Lung (tissue), 12 donors: ENCODE measurements around the gene ANKRD10. TPM values are rescaled to one million over a fixed set of nuclear protein-coding genes. Genes with fewer than 3 reads are reported as not detected.

Experiments
- ATAC-seq: fragments of 200-7000 bp; cut with Tn5 transposase; one replicate; pipeline ENCODE4 v1.9.1; 2020; ENCODE audit warnings: moderate number of reproducible peaks; ENCODE audit not compliant: insufficient read depth, low FRiP score
- DNase-seq, 3 donors: peaks; one replicate each; pipeline ENCODE4 v3.0.0-alpha.2; 2013 to 2017
- H3K27ac ChIP-seq, 2 donors: one replicate each; pipeline ENCODE4 v1.5.1; 2013; ENCODE audit warnings: mild to moderate bottlenecking in 2 of 2, moderate library complexity in 2 of 2, control low read depth in 1 of 2, inconsistent platforms in 1 of 2, low read depth in 1 of 2, low read length in 1 of 2
- H3K27me3 ChIP-seq, 3 donors: one replicate each; pipeline ENCODE4 v1.5.1; 2013; ENCODE audit warnings: low read length in 2 of 3; ENCODE audit not compliant: control insufficient read depth in 3 of 3, insufficient read depth in 3 of 3
- H3K36me3 ChIP-seq, 4 donors: one replicate each; pipeline ENCODE4 v1.5.1; 2013; ENCODE audit warnings: low read length in 4 of 4, mild to moderate bottlenecking in 1 of 4, moderate library complexity in 1 of 4; ENCODE audit not compliant: control insufficient read depth in 4 of 4, insufficient read depth in 4 of 4
- H3K4me1 ChIP-seq, 5 donors: one replicate each; pipeline ENCODE4 v1.5.1; 2013; ENCODE audit warnings: low read length in 5 of 5, mild to moderate bottlenecking in 2 of 5, moderate library complexity in 1 of 5; ENCODE audit not compliant: control insufficient read depth in 5 of 5, insufficient read depth in 5 of 5
- H3K4me3 ChIP-seq: one replicate; pipeline ENCODE4 v1.5.1; 2013; ENCODE audit warnings: mild to moderate bottlenecking, control low read depth, moderate library complexity
- H3K9ac ChIP-seq, 2 donors: one replicate each; pipeline ENCODE4 v1.5.1; 2013; ENCODE audit warnings: low read length in 2 of 2, control low read depth in 1 of 2; ENCODE audit not compliant: insufficient read depth in 1 of 2
- H3K9me3 ChIP-seq, 4 donors: one replicate each; pipeline ENCODE4 v1.5.1; 2013; ENCODE audit warnings: low read length in 3 of 4, mild to moderate bottlenecking in 1 of 4, moderate library complexity in 1 of 4; ENCODE audit not compliant: control insufficient read depth in 4 of 4, insufficient read depth in 3 of 4
- CTCF ChIP-seq: IDR thresholded peaks from 2 replicates; pipeline ENCODE4 v1.5.1; 2012; ENCODE audit warnings: mild to moderate bottlenecking; ENCODE audit errors: control extremely low read depth, extremely low read depth
- WGBS, 2 donors: extraction: QIAGEN DNeasy Blood & Tissue Kit; methylation state at CpG; one replicate each; pipeline ENCODE4 v1.1.7; 2013; 5-methylcytosine and 5-hydroxymethylcytosine counted together
- polyA plus RNA-seq, 2 donors: library from polyadenylated mRNA; stranded (reverse); fragments of 200-250 nt; gene quantifications; one replicate each; pipeline ENCODE4 v1.2.1, GENCODE V29; 2013
- total RNA-seq, 2 donors: library from RNA; depleted of rRNA in 1 of 2; stranded (reverse); fragments of >200 nt in 1 of 2; gene quantifications; one replicate each; pipeline ENCODE4 v1.2.1, GENCODE V29; 2014 to 2021
- donor health status: control.
- donor health status: control.
- donor health status: Bipolar disorder and iron deficiency.
- donor health status: healthy.
- donor health status: DM: yes; HTN: yes; CAD: no.

The ANKRD10 gene
- total and polyA plus RNA-seq, 4 donors = 44.0 to 353 (median 92.3) TPM

- H3K27ac ChIP-seq = no peak overlapping the region
- H3K9ac ChIP-seq = no peak overlapping the region
- WGBS, 2 donors = 83 to 87% methylated on average over 7 of the region's 7 CpGs
- H3K4me1 ChIP-seq = no peaks in the 10 kb centered on the region
- no peak for TF ChIP-seq CTCF
- no peaks in the 10 kb centered on the region for H3K9me3 ChIP-seq
- peaks cover 0 to 23% (median 6%) of the 10 kb centered on the region in 3 donors for H3K27me3 ChIP-seq
- no peak for DNase-seq
- no peak for ATAC-seq
- no peaks in the 10 kb centered on the region for H3K36me3 ChIP-seq
- no peak overlapping the region for H3K4me3 ChIP-seq
Measured at GRCh38 chr13:110923086-110923485, 8.2 kb upstream of the ANKRD10 start.

GRCh38 chr13:110922506-110922905 is 7.6 kb upstream of the ANKRD10 start:
- no peak for TF ChIP-seq CTCF
- Histone ChIP-seq H3K9ac (no peak overlapping the region), H3K27me3 (peaks cover 0 to 23% (median 6%) of the 10 kb centered on the region in 3 donors), H3K27ac (no peak overlapping the region), H3K4me1 (no peaks in the 10 kb centered on the region), H3K4me3 (no peak overlapping the region), H3K9me3 (no peaks in the 10 kb centered on the region), H3K36me3 (no peaks in the 10 kb centered on the region)
- WGBS, 2 donors = 56 to 70% methylated on average over 8 of the region's 8 CpGs
- DNase-seq (no peak), ATAC-seq (no peak)

DNA sequence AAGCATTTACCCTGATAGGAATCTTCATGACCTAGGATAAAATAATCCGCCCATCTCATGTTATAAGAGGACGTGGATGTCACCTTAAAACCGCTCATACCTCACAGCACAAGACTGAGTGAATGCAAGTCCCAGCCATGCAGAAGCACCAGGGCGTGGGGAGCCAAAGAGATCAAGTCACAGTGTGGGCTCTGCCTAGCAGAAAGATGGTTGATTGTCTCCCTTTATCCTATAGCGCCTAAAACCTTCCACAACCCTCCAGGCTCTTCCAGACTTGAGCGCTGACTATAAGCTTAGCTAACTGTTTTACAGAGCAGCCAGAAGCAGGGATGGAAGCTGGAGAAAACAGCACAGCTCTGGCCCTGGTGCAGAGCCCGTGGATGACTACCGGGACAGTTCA is 6.8 kb upstream of the ANKRD10 start:
- H3K9me3 ChIP-seq = no peaks in the 10 kb centered on the region
- no peak overlapping the region for H3K4me3 ChIP-seq
- H3K27me3 ChIP-seq = peaks cover 0 to 20% (median 6%) of the 10 kb centered on the region in 3 donors
- no peak overlapping the region for H3K27ac ChIP-seq
- no peak for TF ChIP-seq CTCF
- H3K36me3 ChIP-seq = no peaks in the 10 kb centered on the region
- peaks cover 0 to 2% (median 0%) of the 10 kb centered on the region in 5 donors for H3K4me1 ChIP-seq
- ATAC-seq (no peak), DNase-seq (no peak)
- H3K9ac ChIP-seq = no peak overlapping the region
- 78 to 88% methylated on average over 8 of the region's 8 CpGs for WGBS, 2 donors

- Histone ChIP-seq H3K9me3 (no peaks in the 10 kb centered on the region), H3K27ac (no peak overlapping the region), H3K36me3 (no peaks in the 10 kb centered on the region), H3K27me3 (peaks cover 0 to 20% (median 6%) of the 10 kb centered on the region in 3 donors), H3K4me3 (no peak overlapping the region), H3K9ac (no peak overlapping the region), H3K4me1 (peaks cover 0 to 7% (median 3%) of the 10 kb centered on the region in 5 donors)
- 39 to 54% methylated on average over 13 of the region's 13 CpGs for WGBS, 2 donors
- no peak for ATAC-seq
- no peak for TF ChIP-seq CTCF
- no peak for DNase-seq
Measured at GRCh38 chr13:110921209-110921608, 6.3 kb upstream of the ANKRD10 start.
